Endothelial cell of umbilical vein (primary cell): Measurements from ENCODE around the gene AMPH. TPM values are rescaled to one million over a fixed set of nuclear protein-coding genes. Genes with fewer than 3 reads are reported as not detected.

Experiments used
- BruUV-seq: library from RNA; stranded (reverse); fragments of 400-500 nt; replicated peaks from 2 replicates; lab custom pipeline; 2021; lab: Mats Ljungman, UMichigan
- CTCF ChIA-PET: fragments of 300-600, 350-600 bp; sonication (Branson Sonifier 250); formaldehyde crosslinking; loops from one replicate; lab custom pipeline; 2021; ENCODE audit warnings: antibody characterized with exemption, inconsistent platforms; lab: Charles Lee
- POLR2A ChIA-PET: fragments of 300-600, 350-600 bp; sonication (Branson Sonifier 250); formaldehyde crosslinking; loops from one replicate; lab custom pipeline; 2021; ENCODE audit warnings: antibody characterized with exemption, inconsistent platforms; lab: Charles Lee
- DNase-seq: peaks from one replicate; pipeline ENCODE4 v3.0.0-alpha.2; 2011; ENCODE audit warnings: low read depth, low spot score
- FAIRE-seq: peaks from 2 replicates; lab custom pipeline; 2011; peaks lifted over from hg19 to GRCh38; lab: Jason Lieb, UNC
- H2AFZ ChIP-seq: 2 replicates; pipeline ENCODE4 v1.6.0; 2012; ENCODE audit warnings: low read depth, low read length, control low read depth, inconsistent platforms
- H3K27ac ChIP-seq: 2 replicates; pipeline ENCODE4 v1.5.1; 2011; ENCODE audit warnings: low read depth, mild to moderate bottlenecking, control low read depth, low read length, moderate library complexity; ENCODE audit not compliant: insufficient read depth
- H3K27me3 ChIP-seq, 2 experiments: 2 replicates each; pipeline versions ENCODE4 v1.6.0 to v1.6.1; 2011; ENCODE audit warnings: low read length in 2 of 2, mixed read lengths in 1 of 2; ENCODE audit not compliant: control insufficient read depth in 2 of 2, insufficient read depth in 2 of 2
- H3K36me3 ChIP-seq, 2 experiments: 2 replicates in 1 of 2; 3 replicates in 1 of 2; pipeline ENCODE4 v1.5.1; 2011; ENCODE audit warnings: low read length in 2 of 2, mild to moderate bottlenecking in 1 of 2, moderate library complexity in 1 of 2; ENCODE audit not compliant: control insufficient read depth in 2 of 2, insufficient read depth in 2 of 2; ENCODE audit errors: extremely low read depth in 1 of 2
- H3K4me1 ChIP-seq: 3 replicates; pipeline ENCODE4 v1.5.1; 2011; ENCODE audit warnings: mild to moderate bottlenecking, low read length; ENCODE audit not compliant: control insufficient read depth, insufficient read depth; ENCODE audit errors: extremely low read depth
- H3K4me2 ChIP-seq: 2 replicates; pipeline ENCODE4 v1.6.1; 2011; ENCODE audit warnings: low read length, control low read depth, mixed read lengths; ENCODE audit not compliant: insufficient read depth
- H3K4me3 ChIP-seq, 3 experiments: fragments of 200-600 bp in 1 of 3; sonication (generic), shearing (Covaris generic) in 1 of 3; replicated peaks in 1 of 3; 2 replicates each; pipeline ENCODE4 v1.5.1; 2011 to 2016; ENCODE audit warnings: control low read depth in 3 of 3, low read length in 3 of 3, mild to moderate bottlenecking in 2 of 3, inconsistent platforms in 1 of 3, low read depth in 1 of 3, moderate library complexity in 1 of 3; ENCODE audit not compliant: insufficient read depth in 1 of 3
- H3K79me2 ChIP-seq: 2 replicates; pipeline ENCODE4 v1.6.0; 2012; ENCODE audit warnings: low read length, inconsistent platforms; ENCODE audit not compliant: control insufficient read depth, insufficient read depth
- H3K9ac ChIP-seq: replicated peaks from 2 replicates; pipeline ENCODE3; 2011; ENCODE audit warnings: low read length, control low read depth; ENCODE audit not compliant: insufficient read depth; ENCODE audit errors: extremely low read depth
- H3K9me1 ChIP-seq: replicated peaks from 3 replicates; pipeline ENCODE4 v1.6.0; 2011; ENCODE audit warnings: mild to moderate bottlenecking, low read length; ENCODE audit not compliant: control insufficient read depth, insufficient read depth; ENCODE audit errors: extremely low read depth
- H3K9me3 ChIP-seq: replicated peaks from 2 replicates; pipeline ENCODE4 v1.5.1; 2012; ENCODE audit warnings: low read length, inconsistent platforms; ENCODE audit not compliant: control insufficient read depth, insufficient read depth
- H4K20me1 ChIP-seq: replicated peaks from 2 replicates; pipeline ENCODE3; 2011; ENCODE audit warnings: mild to moderate bottlenecking, low read length; ENCODE audit not compliant: control insufficient read depth, insufficient read depth; ENCODE audit errors: extremely low read depth
- FOS ChIP-seq: IDR thresholded peaks from 2 replicates; pipeline ENCODE4 v1.6.1; 2011; ENCODE audit warnings: mild to moderate bottlenecking, low read length, moderate library complexity, borderline replicate concordance; ENCODE audit not compliant: insufficient read depth
- GATA2 ChIP-seq: IDR thresholded peaks from 2 replicates; pipeline ENCODE4 v1.7.0; 2011; ENCODE audit warnings: low read depth, mild to moderate bottlenecking, moderate library complexity, mixed read lengths, low read length; ENCODE audit not compliant: insufficient read length, insufficient read depth
- JUN ChIP-seq: IDR thresholded peaks from 2 replicates; pipeline ENCODE4 v1.6.1; 2011; ENCODE audit warnings: borderline replicate concordance, low read depth; ENCODE audit not compliant: insufficient read length, insufficient read depth
- POLR2A ChIP-seq: IDR thresholded peaks from 2 replicates; pipeline ENCODE4 v1.6.1; 2012; ENCODE audit warnings: low read depth, mild to moderate bottlenecking, control low read depth, low read length
- POLR2AphosphoS5 ChIP-seq: IDR thresholded peaks from 2 replicates; pipeline ENCODE4 v1.6.1; 2012; ENCODE audit warnings: low read depth, mild to moderate bottlenecking, control low read depth, low read length, moderate library complexity; ENCODE audit not compliant: insufficient read depth
- dilution Hi-C: fragments of 300-500 bp; cut with MboI; formaldehyde crosslinking; loops from one replicate; pipeline ENCODE4 v1.15.0; 2019; ENCODE audit warnings: low sequenced_read_pairs; ENCODE audit not compliant: extremely low pct_ligation_motif_present
- intact Hi-C: fragments of 100-400 bp; cut with micrococcal nuclease; formaldehyde crosslinking; loops from one replicate; pipeline ENCODE4 v1.10.0; 2022
- polyA plus RNA-seq, 4 experiments: library from polyadenylated mRNA; depleted of rRNA in 3 of 4; stranded (reverse) in 3 of 4; unstranded in 1 of 4; fragments of >200 nt; gene quantifications; 2 replicates each; pipeline versions ENCODE4 v1.2.1 to v1.2.3, GENCODE V29; 2011 to 2012; ENCODE audit warnings: missing spikeins in 1 of 4
- total RNA-seq: library from RNA; stranded (reverse); gene quantifications from 2 replicates; pipeline ENCODE4 v1.2.3, GENCODE V29; 2021
- TF ChIP-seq, protein P1 (sequence below): IDR thresholded peaks from 2 replicates; pipeline ENCODE4 v1.6.1; 2011; ENCODE audit not compliant: insufficient read depth, insufficient read length
- TF ChIP-seq, protein P2 (sequence below), 2 donors: IDR thresholded peaks; 1 replicate in 1 of 2; 2 replicates in 1 of 2; pipeline ENCODE4 v1.5.1; 2011; ENCODE audit warnings: low read length in 2 of 2, mild to moderate bottlenecking in 2 of 2, moderate library complexity in 2 of 2, control low read depth in 1 of 2, inconsistent platforms in 1 of 2, low read depth in 1 of 2; ENCODE audit not compliant: insufficient read depth in 1 of 2; ENCODE audit errors: extremely low read depth in 1 of 2

AMPH gene
- total and polyA plus RNA-seq, 2 donors (not counting 3 experiments of a cell fraction or from before 2014, with no cell fraction given) = 5.2 to 9.2 TPM

DNA sequence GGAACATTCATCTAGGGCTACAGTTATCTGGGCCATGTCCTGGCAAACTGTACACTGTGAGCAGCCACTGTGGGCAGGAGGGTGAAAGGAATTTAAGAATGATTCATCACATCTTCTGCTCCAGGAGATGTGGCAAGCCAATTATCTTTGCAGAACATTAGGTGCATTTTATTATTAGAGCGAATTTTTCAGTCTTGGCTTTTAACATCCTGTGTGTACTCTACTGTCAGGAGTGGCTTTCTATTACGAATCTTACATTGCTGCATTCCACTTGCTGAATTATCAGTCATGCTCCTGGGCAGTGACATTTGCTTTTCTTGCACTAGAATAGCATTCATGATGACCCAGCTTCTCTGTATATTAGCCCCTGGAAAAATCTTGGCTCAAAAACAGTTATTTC is 248.5 kb downstream of the AMPH start:
- Histone ChIP-seq H3K79me2 (no peaks in the 10 kb centered on the region), H3K9me3 (no peaks in the 10 kb centered on the region), H3K9ac (no peak overlapping the region), H2AFZ (no peak overlapping the region), H3K4me1 (peaks cover 50% of the 10 kb centered on the region), H3K36me3 (no peaks in the 10 kb centered on the region), H3K9me1 (no peaks in the 10 kb centered on the region), H4K20me1 (no peaks in the 10 kb centered on the region), H3K4me3 (no peak overlapping the region), H3K27ac (peak overlapping the region; percentile 75), H3K4me2 (peak overlapping the region; percentile 70), H3K27me3 (no peaks in the 10 kb centered on the region)
- TF ChIP-seq FOS (peak; percentile 44), POLR2AphosphoS5 (no peak)
- CTCF ChIA-PET = interaction anchor here (0.7 to 9.7 kb wide), 7 partner anchors 8 to 167 kb away, joined by 3 to 111 read pairs (median 4); no protein-coding TSS in a partner anchor
- dilution Hi-C loops = no loop called here
- no TSS peak for BruUV-seq
- intact Hi-C loops = no loop called here
- FAIRE-seq = no peak
- POLR2A ChIA-PET = no interaction called here
- peak; percentile 76 for DNase-seq

DNA sequence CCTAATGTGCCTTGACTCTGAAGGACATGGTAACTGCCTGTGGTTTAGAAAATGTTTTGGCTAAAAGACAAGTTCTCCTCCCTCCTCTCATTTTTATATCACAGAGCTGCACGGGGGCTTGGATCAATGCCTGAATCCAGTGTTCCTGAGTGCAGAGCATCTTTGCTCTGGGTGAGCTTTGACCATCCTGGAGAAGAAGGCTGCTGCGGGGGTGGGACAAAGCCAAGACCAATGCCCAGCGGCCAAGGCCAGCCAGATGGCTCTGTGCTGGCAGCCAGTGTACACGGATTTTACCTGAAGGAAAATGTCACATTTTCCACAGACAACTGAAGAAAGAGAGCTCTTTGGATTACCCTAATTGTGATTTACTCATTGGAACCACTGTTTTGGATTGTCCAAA is 255.7 kb downstream of the AMPH start:
- Histone ChIP-seq H3K9me1 (no peaks in the 10 kb centered on the region), H3K36me3 (no peaks in the 10 kb centered on the region), H4K20me1 (no peaks in the 10 kb centered on the region), H3K4me1 (no peaks in the 10 kb centered on the region), H3K9me3 (no peaks in the 10 kb centered on the region), H2AFZ (no peak overlapping the region), H3K79me2 (no peaks in the 10 kb centered on the region), H3K27me3 (no peaks in the 10 kb centered on the region), H3K27ac (no peak overlapping the region), H3K4me2 (no peak overlapping the region), H3K9ac (no peak overlapping the region), H3K4me3 (no peak overlapping the region)
- POLR2A ChIA-PET = no interaction called here
- DNase-seq = no peak
- no TSS peak for BruUV-seq
- CTCF ChIA-PET = interaction anchor here (0.6 to 5.8 kb wide), 10 partner anchors 9 to 458 kb away, joined by 3 to 78 read pairs (median 6); partner anchors contain the start of gene SFRP4
- dilution Hi-C loops (no loop called here), intact Hi-C loops (no loop called here)
- no peak for TF ChIP-seq GATA2
- TF ChIP-seq POLR2AphosphoS5 = no peak
- TF ChIP-seq, protein P1, sequence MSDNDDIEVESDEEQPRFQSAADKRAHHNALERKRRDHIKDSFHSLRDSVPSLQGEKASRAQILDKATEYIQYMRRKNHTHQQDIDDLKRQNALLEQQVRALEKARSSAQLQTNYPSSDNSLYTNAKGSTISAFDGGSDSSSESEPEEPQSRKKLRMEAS = no peak
- TF ChIP-seq FOS = no peak
- TF ChIP-seq POLR2A = no peak
- TF ChIP-seq, protein P2, sequence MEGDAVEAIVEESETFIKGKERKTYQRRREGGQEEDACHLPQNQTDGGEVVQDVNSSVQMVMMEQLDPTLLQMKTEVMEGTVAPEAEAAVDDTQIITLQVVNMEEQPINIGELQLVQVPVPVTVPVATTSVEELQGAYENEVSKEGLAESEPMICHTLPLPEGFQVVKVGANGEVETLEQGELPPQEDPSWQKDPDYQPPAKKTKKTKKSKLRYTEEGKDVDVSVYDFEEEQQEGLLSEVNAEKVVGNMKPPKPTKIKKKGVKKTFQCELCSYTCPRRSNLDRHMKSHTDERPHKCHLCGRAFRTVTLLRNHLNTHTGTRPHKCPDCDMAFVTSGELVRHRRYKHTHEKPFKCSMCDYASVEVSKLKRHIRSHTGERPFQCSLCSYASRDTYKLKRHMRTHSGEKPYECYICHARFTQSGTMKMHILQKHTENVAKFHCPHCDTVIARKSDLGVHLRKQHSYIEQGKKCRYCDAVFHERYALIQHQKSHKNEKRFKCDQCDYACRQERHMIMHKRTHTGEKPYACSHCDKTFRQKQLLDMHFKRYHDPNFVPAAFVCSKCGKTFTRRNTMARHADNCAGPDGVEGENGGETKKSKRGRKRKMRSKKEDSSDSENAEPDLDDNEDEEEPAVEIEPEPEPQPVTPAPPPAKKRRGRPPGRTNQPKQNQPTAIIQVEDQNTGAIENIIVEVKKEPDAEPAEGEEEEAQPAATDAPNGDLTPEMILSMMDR (IDR thresholded peaks at IDR 0.05; ENCODE audit: extremely low read depth in 1 of 2, insufficient read depth in 1 of 2, low read depth in 1 of 2, low read length in 2 of 2) = no peak
- TF ChIP-seq JUN = no peak
- no peak for FAIRE-seq
